ENCODE data around the gene PCDH9.
"Not testable (repeated sequence)": the region's sequence is repeated elsewhere in the genome, so short reads cannot be mapped to it uniquely, and the experiment has no call there.

Gene PCDH9

GRCh38 chr13:66887088-66887487, 343.0 kb downstream of the PCDH9 start:
- no peak for DNase-seq

- DNase-seq: no peak
Observed at GRCh38 chr13:66886264-66886663, 343.9 kb downstream of the PCDH9 start.

GRCh38 chr13:66881170-66881569, 349.0 kb downstream of the PCDH9 start:
- not testable (repeated sequence) for DNase-seq

- peak in 1 of 2 experiments; percentile 25 for DNase-seq
Observed at GRCh38 chr13:66879988-66880387, 350.1 kb downstream of the PCDH9 start.

GRCh38 chr13:66875264-66875663, 354.9 kb downstream of the PCDH9 start:
- no peak for DNase-seq

GRCh38 chr13:66864627-66865026, 365.5 kb downstream of the PCDH9 start:
- no peak for DNase-seq

- no peak for DNase-seq
Observed at GRCh38 chr13:66860878-66861417, 369.2 kb downstream of the PCDH9 start.

- DNase-seq: no peak
Observed at GRCh38 chr13:66859934-66860877, 369.9 kb downstream of the PCDH9 start.

GRCh38 chr13:66859078-66859477, 371.1 kb downstream of the PCDH9 start:
- no peak for DNase-seq

GRCh38 chr13:66858163-66858562, 372.0 kb downstream of the PCDH9 start:
- DNase-seq: no peak

- no peak for DNase-seq
Observed at GRCh38 chr13:66855131-66855530, 375.0 kb downstream of the PCDH9 start.

- no peak for DNase-seq
Observed at GRCh38 chr13:66853564-66853963, 376.6 kb downstream of the PCDH9 start.

- DNase-seq: no peak
Observed at GRCh38 chr13:66849706-66850105, 380.4 kb downstream of the PCDH9 start.

GRCh38 chr13:66847541-66847940, 382.6 kb downstream of the PCDH9 start:
- no peak for DNase-seq

- DNase-seq: no peak
Observed at GRCh38 chr13:66845393-66845792, 384.7 kb downstream of the PCDH9 start.

- no peak for DNase-seq
Observed at GRCh38 chr13:66844933-66845332, 385.2 kb downstream of the PCDH9 start.

GRCh38 chr13:66842766-66843165, 387.4 kb downstream of the PCDH9 start:
- DNase-seq: no peak

GRCh38 chr13:66840621-66841020, 389.5 kb downstream of the PCDH9 start:
- DNase-seq: no peak

GRCh38 chr13:66837246-66837645, 392.9 kb downstream of the PCDH9 start:
- DNase-seq: no peak

GRCh38 chr13:66835040-66835628, 395.0 kb downstream of the PCDH9 start:
- peak in 1 of 2 experiments; percentile 6 for DNase-seq

GRCh38 chr13:66830940-66831716, 399.0 kb downstream of the PCDH9 start:
- DNase-seq: no peak

- DNase-seq: no peak
Observed at GRCh38 chr13:66829803-66830202, 400.3 kb downstream of the PCDH9 start.

GRCh38 chr13:66826398-66826797, 403.7 kb downstream of the PCDH9 start:
- DNase-seq: no peak
